WTC11 (cell line): Measurements from ENCODE around the gene WNT11.
"Not testable (repeated sequence)": the region's sequence is repeated elsewhere in the genome, so short reads cannot be mapped to it uniquely, and the experiment has no call there.

Experiments
- E2F4 ChIP-seq: sonication (generic); formaldehyde crosslinking; IDR thresholded peaks from 2 replicates; pipeline ENCODE4 v1.8.1; 2022; ENCODE audit warnings: low read depth, mild to moderate bottlenecking, moderate library complexity, missing genetic modification reagents, borderline replicate concordance
- MXD4 ChIP-seq: fragments of 250-450 bp; sonication (Bioruptor Pico); IDR thresholded peaks from 2 replicates; pipeline ENCODE4 v1.8.0; 2021; ENCODE audit warnings: mild to moderate bottlenecking, moderate library complexity, borderline replicate concordance
- TF ChIP-seq, protein P1 (sequence below): fragments of 200-600 bp; IDR thresholded peaks from 2 replicates; pipeline ENCODE4 v1.8.0; 2022; ENCODE audit warnings: antibody characterized with exemption
- TF ChIP-seq, protein P2 (sequence below): sonication (generic); formaldehyde crosslinking; IDR thresholded peaks from 2 replicates; pipeline ENCODE4 v1.8.1; 2023; ENCODE audit warnings: mild to moderate bottlenecking, missing genetic modification reagents, borderline replicate concordance
- TF ChIP-seq, protein P3 (sequence below): sonication (generic); formaldehyde crosslinking; IDR thresholded peaks from 2 replicates; pipeline ENCODE4 v1.8.1; 2022; ENCODE audit warnings: low read depth, missing genetic modification reagents, borderline replicate concordance

GRCh38 chr11:76198691-76199090 lies 7.6 kb downstream of the WNT11 start:
- TF ChIP-seq, protein P1, sequence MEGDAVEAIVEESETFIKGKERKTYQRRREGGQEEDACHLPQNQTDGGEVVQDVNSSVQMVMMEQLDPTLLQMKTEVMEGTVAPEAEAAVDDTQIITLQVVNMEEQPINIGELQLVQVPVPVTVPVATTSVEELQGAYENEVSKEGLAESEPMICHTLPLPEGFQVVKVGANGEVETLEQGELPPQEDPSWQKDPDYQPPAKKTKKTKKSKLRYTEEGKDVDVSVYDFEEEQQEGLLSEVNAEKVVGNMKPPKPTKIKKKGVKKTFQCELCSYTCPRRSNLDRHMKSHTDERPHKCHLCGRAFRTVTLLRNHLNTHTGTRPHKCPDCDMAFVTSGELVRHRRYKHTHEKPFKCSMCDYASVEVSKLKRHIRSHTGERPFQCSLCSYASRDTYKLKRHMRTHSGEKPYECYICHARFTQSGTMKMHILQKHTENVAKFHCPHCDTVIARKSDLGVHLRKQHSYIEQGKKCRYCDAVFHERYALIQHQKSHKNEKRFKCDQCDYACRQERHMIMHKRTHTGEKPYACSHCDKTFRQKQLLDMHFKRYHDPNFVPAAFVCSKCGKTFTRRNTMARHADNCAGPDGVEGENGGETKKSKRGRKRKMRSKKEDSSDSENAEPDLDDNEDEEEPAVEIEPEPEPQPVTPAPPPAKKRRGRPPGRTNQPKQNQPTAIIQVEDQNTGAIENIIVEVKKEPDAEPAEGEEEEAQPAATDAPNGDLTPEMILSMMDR = not testable (repeated sequence)
- not testable (repeated sequence) for TF ChIP-seq MXD4, E2F4 (CRISPR knock-in tag)
- TF ChIP-seq, protein P2, sequence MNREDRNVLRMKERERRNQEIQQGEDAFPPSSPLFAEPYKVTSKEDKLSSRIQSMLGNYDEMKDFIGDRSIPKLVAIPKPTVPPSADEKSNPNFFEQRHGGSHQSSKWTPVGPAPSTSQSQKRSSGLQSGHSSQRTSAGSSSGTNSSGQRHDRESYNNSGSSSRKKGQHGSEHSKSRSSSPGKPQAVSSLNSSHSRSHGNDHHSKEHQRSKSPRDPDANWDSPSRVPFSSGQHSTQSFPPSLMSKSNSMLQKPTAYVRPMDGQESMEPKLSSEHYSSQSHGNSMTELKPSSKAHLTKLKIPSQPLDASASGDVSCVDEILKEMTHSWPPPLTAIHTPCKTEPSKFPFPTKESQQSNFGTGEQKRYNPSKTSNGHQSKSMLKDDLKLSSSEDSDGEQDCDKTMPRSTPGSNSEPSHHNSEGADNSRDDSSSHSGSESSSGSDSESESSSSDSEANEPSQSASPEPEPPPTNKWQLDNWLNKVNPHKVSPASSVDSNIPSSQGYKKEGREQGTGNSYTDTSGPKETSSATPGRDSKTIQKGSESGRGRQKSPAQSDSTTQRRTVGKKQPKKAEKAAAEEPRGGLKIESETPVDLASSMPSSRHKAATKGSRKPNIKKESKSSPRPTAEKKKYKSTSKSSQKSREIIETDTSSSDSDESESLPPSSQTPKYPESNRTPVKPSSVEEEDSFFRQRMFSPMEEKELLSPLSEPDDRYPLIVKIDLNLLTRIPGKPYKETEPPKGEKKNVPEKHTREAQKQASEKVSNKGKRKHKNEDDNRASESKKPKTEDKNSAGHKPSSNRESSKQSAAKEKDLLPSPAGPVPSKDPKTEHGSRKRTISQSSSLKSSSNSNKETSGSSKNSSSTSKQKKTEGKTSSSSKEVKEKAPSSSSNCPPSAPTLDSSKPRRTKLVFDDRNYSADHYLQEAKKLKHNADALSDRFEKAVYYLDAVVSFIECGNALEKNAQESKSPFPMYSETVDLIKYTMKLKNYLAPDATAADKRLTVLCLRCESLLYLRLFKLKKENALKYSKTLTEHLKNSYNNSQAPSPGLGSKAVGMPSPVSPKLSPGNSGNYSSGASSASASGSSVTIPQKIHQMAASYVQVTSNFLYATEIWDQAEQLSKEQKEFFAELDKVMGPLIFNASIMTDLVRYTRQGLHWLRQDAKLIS (CRISPR knock-in tag) = not testable (repeated sequence)
- TF ChIP-seq, protein P3, sequence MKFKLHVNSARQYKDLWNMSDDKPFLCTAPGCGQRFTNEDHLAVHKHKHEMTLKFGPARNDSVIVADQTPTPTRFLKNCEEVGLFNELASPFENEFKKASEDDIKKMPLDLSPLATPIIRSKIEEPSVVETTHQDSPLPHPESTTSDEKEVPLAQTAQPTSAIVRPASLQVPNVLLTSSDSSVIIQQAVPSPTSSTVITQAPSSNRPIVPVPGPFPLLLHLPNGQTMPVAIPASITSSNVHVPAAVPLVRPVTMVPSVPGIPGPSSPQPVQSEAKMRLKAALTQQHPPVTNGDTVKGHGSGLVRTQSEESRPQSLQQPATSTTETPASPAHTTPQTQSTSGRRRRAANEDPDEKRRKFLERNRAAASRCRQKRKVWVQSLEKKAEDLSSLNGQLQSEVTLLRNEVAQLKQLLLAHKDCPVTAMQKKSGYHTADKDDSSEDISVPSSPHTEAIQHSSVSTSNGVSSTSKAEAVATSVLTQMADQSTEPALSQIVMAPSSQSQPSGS (CRISPR knock-in tag) = not testable (repeated sequence)
